Occipital lobe (tissue), 2 donors: ENCODE results near the gene RCC2. TPM values are rescaled to one million over a fixed set of nuclear protein-coding genes. Genes with fewer than 3 reads are reported as not detected.

Source experiments
- DNase-seq: peaks from one replicate; lab custom pipeline; 2025; lab: John Stamatoyannopoulos, UW
- total RNA-seq: library from RNA; depleted of rRNA; stranded (reverse); fragments of >200 nt; gene quantifications from one replicate; pipeline ENCODE4 v1.2.3, GENCODE V29; 2014

RCC2 gene
- total RNA-seq, 1 donor from 2014 or later: 26.8 TPM

DNA sequence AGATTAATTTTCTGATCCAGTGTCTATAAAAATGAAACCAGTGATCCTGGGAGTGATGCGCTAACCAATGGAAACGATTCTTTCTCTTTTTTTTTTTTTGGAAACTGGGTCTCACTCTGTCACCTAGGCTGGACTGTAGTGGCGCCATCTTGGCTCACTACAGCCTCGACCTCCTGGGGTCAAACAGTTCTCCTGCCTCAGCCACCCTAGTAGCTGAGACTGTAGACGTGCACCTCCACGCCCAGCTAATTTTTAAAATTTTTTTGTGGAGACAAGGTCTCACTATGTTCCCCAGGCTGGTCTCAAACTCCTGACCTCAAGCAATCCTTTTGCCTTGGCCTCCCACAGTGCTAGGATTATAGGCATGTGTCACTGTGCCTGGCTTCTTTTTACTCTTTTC is 3.4 kb upstream of the RCC2 start:
- DNase-seq: no peak

DNA sequence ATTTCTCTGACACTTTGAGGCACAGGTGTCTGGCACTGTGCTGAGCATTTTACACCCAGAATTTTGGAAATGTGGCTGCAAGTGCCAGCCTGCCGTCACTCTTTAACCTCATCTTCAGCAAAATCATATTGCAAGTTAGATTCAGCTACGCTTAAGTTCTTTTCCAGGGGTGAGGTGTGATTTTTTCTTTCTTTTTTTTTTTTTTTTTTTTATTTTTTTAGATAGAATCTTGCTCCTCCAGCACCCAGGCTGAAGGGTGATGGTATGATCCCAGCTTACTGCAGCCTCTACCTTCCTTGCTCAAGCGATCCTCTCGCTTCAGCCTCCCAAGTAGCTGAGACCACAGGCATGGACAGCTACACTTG is 2.5 kb upstream of the RCC2 start:
- no peak for DNase-seq

DNA sequence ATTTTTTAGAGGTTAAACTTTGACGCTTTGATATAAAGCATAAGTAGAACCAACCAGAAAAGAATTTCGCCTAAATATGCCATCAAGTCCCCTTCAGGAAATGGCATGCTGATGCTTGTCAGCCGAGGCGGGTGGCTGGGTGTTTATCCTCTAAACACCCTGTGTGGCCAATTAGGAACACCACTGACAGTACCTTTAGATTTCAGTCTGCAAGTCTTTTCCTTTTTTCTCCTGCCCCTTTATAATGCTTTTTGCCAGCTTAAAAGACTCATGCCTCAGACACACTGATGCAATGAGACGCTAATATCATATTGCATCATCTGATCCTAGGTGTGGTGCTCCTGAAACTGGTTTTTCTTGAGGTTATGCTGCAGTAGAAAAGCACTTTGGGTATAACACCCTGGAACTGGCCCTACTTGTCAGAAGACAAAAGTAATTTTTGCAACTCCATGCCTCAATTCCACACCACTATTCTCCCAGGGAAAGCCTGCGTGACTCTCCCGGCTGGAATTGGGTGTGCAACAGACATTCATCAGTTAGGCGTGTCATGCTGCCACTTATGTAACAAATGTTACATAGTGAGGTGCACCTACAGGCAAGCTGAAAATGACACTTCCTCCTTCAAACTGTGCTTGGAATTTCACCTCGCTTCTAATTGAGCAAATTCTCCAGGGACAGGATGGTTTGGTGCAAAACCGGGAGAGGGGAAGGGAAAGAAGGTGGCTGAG is 2.0 kb upstream of the RCC2 start:
- DNase-seq: no peak

DNA sequence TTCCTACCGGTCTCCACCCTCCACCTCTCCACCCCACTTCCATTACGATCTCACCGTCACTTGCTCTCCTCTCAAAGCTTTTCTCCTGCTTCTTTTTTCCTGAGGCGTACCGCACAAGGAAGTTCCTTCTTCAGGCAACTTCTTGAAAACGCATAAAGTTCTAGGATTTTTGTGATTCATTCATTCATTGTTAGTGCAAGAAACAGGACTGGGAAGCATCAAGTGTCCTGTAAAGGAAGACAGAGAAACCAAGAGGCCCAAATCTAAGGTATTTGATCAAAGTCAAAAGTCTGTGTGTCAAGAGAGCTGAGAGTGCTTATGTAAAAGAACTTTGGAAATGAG is 1.3 kb upstream of the RCC2 start:
- no peak for DNase-seq

DNA sequence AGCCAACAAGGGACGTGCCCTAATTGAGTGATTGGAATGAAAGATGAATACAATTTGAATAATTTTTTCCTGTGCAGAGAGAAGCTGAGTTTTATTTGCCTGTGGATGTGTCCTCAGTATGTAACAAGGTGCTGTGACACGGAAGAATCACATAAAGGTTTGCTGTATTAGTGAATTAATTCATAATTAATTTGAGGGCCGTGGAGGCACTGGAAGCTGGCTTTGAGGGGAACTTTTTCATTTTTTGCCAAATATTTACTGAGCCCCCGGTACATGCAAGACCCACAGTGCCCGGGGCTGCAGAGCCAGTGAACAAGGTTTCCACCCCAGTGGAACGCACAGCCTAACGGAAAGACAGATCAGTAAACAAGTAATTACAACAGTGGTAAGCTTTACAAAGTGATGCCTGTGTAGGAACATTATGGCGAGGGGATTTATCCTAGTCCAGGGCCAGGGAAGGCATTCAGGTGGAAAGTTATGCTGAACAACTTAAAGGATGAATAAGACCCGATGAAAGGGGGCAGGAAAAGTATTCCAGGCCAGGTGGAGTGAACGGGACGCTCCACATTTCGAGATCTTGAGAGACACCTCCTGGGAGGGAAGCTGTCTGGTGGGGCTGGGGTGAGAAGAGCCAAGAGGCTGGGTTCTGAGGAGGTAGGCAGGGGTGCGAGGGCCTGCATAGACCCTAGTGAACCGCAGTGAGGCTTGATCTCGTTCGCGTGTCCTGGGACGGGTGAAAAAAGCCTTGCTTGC is 773 bp upstream of the RCC2 start:
- DNase-seq: no peak

DNA sequence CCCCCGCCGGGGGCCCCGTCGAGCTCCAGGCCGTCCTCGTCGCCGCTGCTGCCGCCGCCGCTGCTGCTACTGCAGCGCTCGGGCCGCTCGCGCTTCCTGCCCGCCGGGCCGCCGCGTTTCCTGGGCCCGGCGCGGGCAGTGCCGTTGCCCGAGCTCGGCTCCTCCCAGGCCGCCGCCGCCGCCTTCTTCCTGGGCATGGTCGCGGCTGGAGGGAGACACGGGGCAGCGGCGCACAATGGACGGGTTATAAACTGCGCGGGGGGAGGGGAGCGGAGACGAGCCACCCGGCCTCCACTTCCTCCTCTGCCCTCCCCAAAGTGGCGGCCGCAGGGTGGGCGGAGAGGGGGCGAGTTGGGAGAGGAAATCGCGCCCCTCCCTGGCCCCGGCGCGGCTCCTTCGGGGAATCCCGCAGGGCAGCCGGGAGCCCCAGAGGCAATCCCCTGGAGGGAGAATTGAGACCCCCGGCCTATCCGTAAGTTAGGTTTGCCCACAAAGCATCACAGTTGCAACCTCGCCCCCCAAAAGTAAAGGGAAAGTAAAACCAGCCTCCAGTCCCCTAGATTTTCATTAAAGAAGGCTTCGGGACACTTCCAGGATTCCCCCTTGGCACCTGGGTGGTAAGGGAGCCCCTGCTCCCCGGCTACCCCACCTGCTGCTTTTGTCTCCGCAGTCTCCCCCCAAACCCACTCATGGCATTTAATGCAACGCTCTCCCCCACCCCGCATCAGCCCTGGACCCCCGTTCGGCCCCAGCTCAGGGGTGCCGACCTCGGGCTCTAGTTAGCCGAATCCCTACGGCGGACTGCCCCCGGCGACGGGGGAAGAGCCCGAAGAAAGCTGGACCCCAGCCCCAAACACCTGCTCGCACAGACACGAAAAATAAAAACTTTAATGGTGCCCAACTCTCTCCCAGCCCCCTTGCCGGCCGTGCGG is 893 bp downstream of the RCC2 start:
- DNase-seq: peak; percentile 35

DNA sequence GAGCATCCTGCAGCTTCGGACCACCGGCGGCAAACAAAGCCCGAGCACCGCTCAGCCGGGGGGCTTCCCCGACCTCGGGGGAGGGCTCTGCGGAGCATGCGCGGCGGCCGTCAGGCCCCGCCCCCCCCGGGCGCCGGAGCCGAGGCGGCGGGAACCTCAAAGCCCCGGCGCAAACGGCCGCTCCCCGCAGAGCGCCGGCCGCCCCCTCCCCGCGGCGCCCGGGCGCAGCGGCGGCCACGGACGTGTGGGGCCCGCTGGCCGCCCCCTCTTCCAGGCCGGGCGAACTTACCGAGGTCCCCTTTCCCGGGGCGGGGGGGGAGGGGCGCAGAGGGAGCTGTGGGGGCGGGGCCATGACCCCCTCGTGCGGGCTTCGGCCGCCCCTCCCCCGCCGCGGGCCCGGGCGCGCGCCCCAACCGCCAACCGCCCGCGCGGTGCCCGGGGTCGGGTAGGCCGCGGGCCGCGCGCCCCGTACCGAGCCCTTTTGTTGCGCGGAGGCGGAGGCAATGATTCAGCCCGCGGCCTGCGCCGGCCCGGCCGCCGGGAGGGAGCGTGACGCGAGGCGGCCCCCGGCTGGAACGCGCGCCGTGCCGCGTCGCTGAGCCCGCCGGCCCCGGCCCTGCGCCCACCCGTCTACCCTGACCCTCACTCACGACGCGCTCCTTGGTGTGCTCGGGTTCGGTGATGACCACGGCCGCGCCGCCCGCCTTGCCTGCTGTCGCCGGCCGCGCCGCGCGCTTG is 1.7 kb downstream of the RCC2 start:
- DNase-seq: peak; percentile 32

DNA sequence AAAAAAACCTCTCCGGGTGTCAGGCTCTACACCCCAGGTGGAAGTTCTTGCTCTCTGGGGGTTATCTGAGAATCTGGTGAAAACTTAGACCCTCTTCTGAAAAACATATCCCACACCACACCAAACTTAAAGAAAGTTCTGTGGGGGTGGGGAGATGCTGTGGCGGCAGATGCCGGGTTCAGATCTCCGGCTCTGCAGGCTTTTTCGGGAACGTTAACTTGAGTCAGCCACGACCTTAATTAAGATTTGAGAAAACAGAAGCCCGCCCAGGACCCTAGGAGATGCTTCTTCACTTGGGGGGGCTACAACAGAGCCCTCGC is 2.3 kb downstream of the RCC2 start:
- no peak for DNase-seq

DNA sequence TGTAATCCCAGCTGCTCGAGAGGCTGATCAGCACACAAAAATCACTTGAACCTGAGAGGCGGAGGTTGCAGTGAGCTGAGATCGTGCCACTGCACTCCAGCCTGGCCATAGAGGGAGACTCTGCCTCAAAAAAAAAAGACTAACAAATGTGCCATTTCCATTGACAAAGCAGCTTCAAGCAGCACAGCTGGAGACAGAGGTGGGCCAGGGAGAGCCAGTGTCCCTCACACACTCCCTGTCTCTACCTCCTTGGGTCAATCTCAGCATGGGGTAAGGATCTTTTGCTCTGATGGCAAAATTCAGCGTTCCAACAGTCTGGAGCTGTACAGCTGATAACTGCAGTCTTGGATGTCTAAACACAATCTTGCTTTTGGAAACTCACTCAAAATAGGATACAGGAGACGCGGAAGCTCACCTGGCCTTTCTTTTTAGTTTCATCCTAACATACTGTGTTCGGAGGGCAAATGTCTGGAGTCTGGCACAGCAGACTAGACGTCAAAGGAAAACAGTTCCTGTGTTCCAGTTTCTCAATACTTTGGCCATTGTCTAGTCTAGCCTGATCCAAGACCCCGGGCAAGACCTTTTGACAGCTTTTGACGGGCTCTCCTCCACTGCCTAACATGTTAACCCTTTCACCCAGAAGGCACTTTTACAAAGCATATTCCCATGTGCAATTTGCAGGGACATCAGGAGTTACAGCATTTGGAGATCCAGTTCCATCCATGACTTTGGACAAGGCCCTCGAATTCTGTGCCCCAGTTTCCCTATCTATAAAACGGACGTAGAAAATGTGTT is 2.9 kb downstream of the RCC2 start:
- no peak for DNase-seq

DNA sequence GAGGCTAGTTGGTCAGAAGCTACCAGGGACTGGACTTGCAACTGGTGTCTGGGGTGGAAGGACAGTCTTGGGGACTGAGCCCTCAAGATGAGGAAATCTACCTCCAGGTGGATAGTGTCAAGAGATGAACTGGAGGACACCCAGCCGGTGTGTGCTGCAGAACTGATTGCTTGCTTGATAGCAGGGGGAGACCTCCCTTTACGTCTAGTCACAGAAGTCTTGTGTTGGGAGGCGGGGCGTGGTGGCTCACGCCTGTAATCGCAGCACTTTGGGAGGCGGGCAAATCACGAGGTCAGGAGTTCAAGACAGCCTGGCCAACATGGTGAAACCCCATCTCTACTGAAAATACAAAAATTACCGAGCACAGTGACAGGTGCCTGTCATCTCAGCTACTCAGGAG is 4.9 kb downstream of the RCC2 start:
- no peak for DNase-seq

DNA sequence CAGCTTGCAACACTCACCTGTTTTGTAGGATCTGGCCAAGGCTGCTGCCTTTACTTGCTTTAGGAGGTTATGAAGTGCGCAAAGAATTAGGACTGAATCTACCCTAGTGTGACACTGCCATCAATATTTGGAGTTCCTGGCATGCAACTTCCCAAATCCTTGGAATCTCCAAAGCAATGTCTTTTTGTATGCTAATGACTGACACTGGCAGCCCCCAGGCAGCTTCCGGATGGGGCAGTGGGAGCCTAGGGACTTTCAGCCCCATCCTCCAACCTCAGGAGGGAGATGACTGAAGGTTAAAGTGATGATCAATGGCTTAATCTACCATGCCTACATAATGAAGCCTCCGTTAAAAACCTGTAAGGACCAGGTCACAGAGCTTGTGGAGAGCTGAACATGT is 5.5 kb downstream of the RCC2 start:
- no peak for DNase-seq

DNA sequence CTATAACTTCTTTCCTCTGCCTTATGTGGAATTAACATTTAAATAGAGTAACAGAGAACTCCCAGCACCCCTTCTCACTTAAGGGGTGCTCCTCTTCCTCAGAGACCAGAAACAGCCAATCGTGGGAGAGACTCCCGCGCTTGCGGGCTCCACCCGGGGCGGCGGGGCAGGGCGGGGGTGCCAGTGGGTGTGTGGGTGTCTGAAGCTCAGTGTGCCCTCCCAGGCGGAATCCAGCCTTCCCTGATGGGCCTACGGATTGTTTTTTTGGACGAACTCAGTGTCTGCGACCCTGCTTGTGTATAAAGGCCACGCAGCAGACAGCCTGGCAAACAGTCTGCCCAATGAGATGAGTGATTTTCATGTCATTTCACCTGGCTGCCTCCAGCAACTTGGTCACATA is 6.2 kb downstream of the RCC2 start:
- DNase-seq: no peak

DNA sequence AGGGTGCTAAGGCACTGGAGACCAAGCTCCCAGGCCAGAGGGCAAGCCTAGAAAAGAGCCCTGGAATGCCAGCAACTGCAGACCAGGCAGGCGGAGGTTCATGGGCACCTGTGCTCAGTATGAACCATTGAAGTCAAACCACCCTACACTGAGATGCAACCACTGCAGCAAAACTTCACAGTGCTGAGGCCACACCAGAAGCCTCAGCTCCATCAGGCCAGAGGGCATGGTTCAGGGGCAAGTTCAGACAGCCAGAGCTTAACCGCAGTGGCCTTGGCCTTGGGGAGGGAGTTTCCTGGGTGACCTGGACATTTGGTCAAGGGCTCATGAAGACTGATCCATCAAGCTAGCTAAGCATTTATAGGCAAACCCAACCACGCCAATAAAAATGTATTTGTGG is 7.1 kb downstream of the RCC2 start:
- no peak for DNase-seq

DNA sequence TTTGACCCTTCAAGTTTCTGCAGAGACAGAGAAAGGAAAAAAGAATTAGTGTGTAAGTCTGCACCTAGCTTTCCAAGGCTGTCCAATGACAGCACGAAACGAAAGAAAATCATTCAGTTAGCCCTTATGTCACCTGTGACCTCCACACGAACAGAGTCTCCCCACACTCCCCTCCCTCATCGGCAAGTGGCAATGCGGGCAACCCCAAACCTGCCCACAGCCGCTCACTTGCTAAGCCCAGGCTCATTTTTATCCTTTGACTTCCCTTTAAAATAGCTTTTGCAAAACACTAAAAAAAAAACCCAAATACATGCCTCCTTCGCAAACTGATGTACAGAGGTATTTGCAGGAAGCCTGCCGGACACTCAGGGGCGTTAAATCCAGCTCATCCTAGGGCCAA is 10.3 kb downstream of the RCC2 start:
- DNase-seq: no peak

DNA sequence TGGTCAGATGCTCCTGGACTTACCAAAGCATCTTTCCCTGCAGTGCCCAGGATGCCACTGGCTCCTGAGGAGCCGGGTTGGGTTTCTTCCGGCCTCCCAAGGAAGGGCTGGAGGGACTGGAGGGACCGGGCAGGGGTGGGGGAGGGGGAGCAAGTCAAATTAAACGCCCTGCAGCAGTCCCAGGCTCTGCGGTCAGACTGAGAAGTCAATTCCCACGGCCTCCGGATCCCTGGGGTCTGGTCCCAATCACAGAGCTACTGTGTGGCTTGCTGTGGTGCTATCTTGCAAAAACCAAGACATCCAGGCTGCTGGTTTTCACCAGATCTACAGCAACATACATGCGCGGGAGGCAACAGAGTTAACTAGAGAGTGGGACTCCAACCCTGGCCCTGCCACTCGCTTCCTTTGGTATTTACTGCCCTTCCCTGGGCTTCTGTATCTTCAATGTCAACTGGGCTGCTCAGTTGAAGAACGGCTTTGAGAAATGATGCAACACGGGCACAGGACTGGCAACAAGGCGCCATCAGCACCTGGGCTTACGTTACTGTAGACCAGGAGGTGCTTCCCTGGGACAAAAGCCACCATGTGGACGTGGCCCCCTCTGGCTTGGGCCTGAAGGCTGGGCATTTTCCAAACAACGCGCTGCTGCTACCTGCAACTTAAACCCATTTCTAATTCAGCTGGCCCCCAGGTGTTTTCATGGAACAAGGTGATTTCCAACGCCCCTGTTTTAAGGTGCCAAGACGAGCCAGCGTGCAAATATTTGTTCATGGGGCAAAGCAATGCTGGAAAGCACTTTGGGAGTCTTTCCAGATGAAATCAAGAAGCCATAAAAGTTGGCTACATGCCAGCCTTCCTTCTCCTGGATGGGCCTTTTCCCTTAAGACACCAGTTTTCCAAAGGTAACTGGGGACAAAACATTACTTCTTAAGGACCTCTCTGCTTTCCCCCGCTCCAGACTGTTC is 11.5 kb downstream of the RCC2 start:
- no peak for DNase-seq

DNA sequence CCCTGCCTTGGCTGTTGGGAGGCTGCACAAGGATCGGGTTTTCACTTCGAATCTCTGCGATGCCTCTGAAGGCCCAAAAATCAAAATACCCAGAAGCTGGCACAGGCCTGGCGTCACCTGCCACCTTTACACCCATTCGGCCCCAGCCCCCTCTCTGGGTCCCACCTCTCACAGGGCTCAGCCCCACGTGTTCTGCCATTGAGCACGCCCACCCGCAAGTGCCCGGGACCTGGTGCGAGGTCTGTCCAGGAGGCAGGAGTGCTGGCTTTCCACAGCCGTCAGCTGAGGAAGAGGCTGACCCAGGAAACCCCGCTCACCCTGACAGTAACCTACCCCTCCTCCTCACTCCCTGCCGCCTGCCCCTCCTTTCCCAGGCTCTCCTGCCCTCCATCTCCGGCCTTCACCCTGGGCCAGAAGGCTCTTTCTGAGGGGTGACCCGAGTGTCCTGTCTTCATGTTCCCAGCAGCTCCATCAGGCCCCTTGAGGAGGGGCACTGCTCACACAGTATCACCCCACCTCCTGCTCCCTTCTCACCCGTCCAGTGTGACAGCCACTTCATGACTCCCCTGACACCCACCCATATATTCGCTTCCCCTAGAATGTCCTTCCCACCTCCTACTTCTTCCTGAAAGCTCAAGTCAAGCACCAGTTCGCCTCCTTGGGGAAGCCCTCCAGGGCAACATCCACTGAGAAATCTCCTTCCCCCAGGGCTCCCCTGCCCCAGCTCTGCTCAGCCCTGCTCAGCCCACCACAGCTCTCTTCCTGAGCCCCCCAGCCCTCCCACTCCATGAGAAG is 13.5 kb downstream of the RCC2 start:
- DNase-seq: no peak

DNA sequence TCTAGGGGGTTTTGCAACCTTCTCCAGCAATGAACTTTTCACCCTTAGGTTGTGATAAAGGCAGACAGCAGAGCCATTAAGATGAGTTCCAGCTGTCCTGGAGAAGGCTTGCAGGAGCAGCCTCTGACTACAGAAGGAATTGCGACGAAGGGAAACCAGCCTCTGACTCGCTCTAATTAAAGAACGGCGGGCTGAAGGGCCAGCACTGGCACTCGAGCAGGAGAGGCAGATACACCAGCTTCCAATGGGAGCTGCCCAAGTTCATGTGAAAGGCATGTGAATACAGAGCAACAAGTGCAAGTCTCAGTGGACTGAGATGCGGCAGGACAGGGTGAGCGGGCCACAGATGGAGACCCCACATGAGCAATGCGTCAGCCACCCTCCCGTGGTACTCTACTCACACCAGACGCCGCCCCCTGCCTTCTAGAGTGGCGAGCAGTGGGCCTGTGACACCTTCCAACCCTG is 15.7 kb downstream of the RCC2 start:
- DNase-seq: no peak

DNA sequence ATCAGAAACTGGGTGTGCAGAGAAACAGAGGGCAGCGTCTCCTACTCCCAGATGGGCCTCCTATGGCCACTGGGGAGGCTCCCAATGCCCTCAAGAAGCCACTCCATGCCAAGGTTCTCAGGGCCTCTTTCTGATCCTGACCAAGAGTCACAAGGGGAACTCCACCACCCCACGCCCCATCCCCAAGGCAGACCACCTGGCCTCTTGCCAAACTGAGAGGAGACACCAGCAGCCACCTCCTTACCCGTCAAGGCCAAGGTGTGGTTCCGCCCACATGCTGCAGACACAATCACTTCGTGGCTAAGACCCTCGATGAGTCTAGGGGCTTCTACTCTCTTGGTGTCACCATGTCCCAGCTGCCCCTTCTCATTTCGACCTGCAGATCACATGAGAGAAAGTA is 17.0 kb downstream of the RCC2 start:
- no peak for DNase-seq

DNA sequence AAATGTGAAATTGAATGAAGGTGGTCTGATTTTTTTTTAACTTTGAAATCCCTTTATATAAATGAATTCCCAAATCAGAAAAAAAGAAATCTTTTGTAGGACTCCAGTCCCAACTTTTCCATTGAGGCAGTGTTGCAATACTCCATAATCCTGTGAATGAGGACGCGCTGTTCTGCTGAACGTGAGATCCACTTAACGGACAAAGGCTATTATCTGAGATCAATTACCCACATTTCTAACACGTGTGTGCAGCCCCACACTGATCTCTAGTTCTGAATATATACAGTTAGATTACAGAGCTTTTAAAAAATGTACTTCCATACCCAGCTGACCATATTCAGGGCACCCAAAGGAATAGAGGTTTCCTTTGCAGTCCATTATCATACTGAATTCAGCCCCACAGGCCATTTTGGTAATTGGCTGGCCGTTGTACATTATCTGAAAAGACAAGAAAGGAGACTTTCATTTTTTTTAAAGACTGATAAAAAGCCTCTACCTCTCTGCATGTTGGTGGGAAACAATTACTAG is 19.0 kb downstream of the RCC2 start:
- no peak for DNase-seq
